ENCODE data around the gene SPCS1.
A peak's percentile ranks its signal among the peaks of the same experiment; 100 is the strongest.

The SPCS1 gene

DNA sequence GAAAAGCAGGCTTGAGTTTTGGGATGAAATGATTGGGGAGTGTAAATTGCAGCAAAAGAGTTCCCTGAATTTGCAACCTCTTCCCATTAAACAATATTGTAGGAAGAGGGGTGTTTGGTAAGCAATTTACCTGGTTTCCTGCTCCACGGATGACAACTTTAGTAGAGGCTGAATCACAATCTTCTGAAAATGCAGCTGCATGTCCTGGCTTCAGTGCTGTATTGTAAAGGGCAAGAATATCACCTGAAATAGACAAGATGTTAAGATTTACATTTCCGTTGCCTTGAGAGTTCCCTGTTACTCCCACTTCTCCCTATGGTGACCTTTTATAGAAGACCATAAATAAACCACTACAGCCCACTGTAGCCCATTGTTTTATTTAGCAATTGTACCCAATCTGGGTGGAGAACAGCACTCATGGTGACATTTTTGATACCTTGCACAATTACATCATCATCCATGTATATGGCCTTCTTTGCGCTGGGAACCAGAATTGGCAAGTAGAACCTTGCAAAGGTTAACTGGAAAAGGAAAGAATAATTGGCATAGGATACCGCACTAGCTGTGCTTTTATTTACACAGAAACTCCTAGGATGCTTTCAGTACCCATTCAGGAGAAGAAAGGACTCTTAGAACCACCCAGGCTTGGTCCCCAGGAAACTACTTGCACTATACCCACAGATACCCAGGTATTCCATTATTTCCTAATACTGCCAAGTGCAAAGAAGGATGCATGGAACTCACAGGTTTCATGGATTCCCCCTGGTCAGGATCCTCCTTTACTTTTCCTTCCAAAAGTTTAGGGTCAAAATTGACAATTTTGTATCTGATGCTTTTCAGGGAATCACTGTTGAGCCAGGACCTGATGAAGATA lies 9.9 kb upstream of the SPCS1 start:
- no peak for TF ChIP-seq SUZ12 (IDR thresholded peaks at IDR 0.05; ENCODE audit: extremely low read depth, insufficient read depth, insufficient read length)
- no peak for TF ChIP-seq ZNF274 (IDR thresholded peaks at IDR 0.05; ENCODE audit: low read depth, low read length)
- no peak for TF ChIP-seq YY1 (IDR thresholded peaks at IDR 0.05; ENCODE audit: insufficient read depth, insufficient read length)
- DNase-seq (ENCODE audit: low read depth, low spot score), result no peak
- H3K36me3 ChIP-seq (ENCODE audit: insufficient read depth, insufficient read length, low read length), result peaks cover 81% of the 10 kb centered on the region
- H3K9me3 ChIP-seq (ENCODE audit: insufficient read depth, low read length), result no peaks in the 10 kb centered on the region
- no peaks in the 10 kb centered on the region for H3K27me3 ChIP-seq (ENCODE audit: insufficient read depth, insufficient read length)
- no peaks in the 10 kb centered on the region for H3K4me1 ChIP-seq (ENCODE audit: insufficient read depth, insufficient read length)
- H3K4me3 ChIP-seq (ENCODE audit: insufficient read length, low read depth), result no peak overlapping the region
- no peak overlapping the region for H3K9ac ChIP-seq (ENCODE audit: insufficient read length, low read depth)

DNA sequence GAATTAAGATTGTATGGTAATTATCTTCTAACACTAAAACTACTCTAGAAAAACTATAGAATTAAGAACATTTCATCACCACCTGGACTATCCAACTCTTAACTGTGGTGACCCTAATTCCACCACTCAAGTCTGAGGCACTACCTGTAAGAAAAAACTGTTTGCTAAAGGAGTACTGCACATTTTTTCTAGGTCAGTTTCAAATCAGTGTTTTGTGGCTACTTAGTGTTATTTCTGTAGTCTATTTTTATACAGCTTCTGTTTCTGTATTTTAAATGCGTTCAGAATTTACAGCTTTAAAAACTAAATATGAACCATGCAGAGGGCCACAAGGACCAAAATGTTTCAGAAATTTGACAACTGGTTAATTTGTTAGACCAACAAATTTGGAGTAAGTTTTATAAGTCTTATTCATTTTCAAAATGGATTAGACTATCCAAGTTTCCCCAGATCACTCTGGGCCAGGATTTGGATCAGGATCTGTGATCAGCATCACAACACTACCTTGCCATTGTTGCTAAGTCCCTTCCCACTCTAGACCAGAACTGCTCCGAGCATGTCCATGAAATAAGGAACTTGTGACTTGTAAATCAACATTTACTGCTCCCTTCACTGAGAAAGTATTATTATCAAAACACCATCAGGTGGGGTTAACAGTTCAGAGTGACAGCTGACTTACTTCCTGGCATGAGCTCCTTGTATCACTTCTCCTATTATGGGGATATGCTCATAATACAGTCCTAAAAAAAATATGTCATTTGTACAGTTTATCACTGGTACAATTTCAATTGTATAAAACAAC lies 8.9 kb upstream of the SPCS1 start:
- Histone ChIP-seq H3K4me3 (ENCODE audit: insufficient read length, low read depth) (no peak overlapping the region), H3K27me3 (ENCODE audit: insufficient read depth, insufficient read length) (no peaks in the 10 kb centered on the region), H3K9me3 (ENCODE audit: insufficient read depth, low read length) (no peaks in the 10 kb centered on the region), H3K9ac (ENCODE audit: insufficient read length, low read depth) (no peak overlapping the region), H3K4me1 (ENCODE audit: insufficient read depth, insufficient read length) (no peaks in the 10 kb centered on the region), H3K36me3 (ENCODE audit: insufficient read depth, insufficient read length, low read length) (peaks cover 73% of the 10 kb centered on the region)
- no peak for TF ChIP-seq YY1 (IDR thresholded peaks at IDR 0.05; ENCODE audit: insufficient read depth, insufficient read length)
- TF ChIP-seq SUZ12 (IDR thresholded peaks at IDR 0.05; ENCODE audit: extremely low read depth, insufficient read depth, insufficient read length), result no peak
- TF ChIP-seq ZNF274 (IDR thresholded peaks at IDR 0.05; ENCODE audit: low read depth, low read length), result no peak
- no peak for DNase-seq (ENCODE audit: low read depth, low spot score)

GRCh38 chr3:52697632-52697965 lies 8.3 kb upstream of the SPCS1 start:
- TF ChIP-seq SUZ12 (IDR thresholded peaks at IDR 0.05; ENCODE audit: extremely low read depth, insufficient read depth, insufficient read length), result no peak
- TF ChIP-seq YY1 (IDR thresholded peaks at IDR 0.05; ENCODE audit: insufficient read depth, insufficient read length), result no peak
- no peak for TF ChIP-seq ZNF274 (IDR thresholded peaks at IDR 0.05; ENCODE audit: low read depth, low read length)
- peaks cover 72% of the 10 kb centered on the region for H3K36me3 ChIP-seq (ENCODE audit: insufficient read depth, insufficient read length, low read length)
- no peaks in the 10 kb centered on the region for H3K4me1 ChIP-seq (ENCODE audit: insufficient read depth, insufficient read length)
- H3K9me3 ChIP-seq (ENCODE audit: insufficient read depth, low read length), result no peaks in the 10 kb centered on the region
- H3K4me3 ChIP-seq (ENCODE audit: insufficient read length, low read depth), result no peak overlapping the region
- no peak for DNase-seq (ENCODE audit: low read depth, low spot score)
- H3K27me3 ChIP-seq (ENCODE audit: insufficient read depth, insufficient read length), result no peaks in the 10 kb centered on the region
- no peak overlapping the region for H3K9ac ChIP-seq (ENCODE audit: insufficient read length, low read depth)

DNA sequence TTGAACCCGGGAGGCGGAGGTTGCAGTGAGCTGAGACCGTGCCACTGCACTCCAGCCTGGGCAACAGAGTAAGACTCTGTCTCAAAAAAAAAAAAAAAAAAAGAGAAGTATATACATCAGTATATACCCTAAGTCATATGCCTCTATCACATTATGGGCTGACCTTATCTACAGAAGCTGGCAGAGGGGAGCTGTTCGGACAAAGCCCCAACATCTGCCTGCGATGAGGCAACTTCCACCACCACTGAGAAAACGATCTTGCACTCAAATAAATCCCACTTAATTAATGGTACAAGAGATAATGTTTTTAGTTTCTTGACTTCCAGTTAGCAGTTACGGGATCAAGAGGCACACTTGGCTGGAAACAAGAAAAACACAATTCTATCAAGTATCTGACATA lies 2.6 kb upstream of the SPCS1 start:
- no peak overlapping the region for H3K4me3 ChIP-seq (ENCODE audit: insufficient read length, low read depth)

DNA sequence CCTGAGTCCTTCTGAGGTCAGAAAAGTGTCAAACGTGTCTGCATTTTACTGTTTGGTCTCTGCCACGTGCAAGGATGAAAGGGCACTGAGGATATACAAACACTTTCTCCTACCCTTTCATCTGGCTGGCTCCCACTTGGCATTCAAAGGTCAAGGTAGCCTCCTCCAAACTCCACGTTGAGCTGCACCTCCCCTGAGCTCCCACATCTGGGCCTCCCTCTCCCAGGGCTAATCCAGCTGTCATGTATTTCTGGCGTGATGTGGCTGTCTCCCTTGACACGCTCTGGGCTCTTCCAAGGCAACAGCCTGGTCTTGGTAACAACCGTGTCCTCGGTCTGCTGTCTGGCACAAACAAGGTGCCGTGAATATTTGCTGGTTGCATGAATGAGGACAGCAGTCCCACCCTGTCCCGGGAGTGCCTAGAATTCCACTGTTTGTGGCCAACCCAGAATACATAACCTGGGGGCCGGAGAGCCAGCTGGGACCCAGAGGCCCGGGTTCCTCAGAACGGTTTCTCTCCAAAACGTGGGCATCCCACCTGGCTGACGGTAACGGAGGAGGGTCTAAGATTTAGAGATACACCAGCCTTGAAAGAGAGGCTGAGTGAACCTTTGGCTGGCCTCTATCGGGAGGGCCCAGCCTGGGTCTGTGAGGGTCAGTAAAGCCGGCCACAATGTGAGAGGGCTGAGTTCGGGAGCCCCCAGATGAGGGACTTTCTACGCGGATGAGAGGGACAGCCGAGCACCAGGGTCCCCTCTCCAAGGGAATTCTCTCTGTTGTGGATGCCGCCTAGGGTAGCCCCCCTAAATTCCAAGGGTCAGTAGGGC lies 1.1 kb upstream of the SPCS1 start:
- Histone ChIP-seq H3K9me3 (ENCODE audit: insufficient read depth, low read length) (no peaks in the 10 kb centered on the region), H3K9ac (ENCODE audit: insufficient read length, low read depth) (peak overlapping the region; percentile 97), H3K4me1 (ENCODE audit: insufficient read depth, insufficient read length) (peaks cover 2% of the 10 kb centered on the region), H3K36me3 (ENCODE audit: insufficient read depth, insufficient read length, low read length) (peaks cover 34% of the 10 kb centered on the region), H3K27me3 (ENCODE audit: insufficient read depth, insufficient read length) (no peaks in the 10 kb centered on the region), H3K4me3 (ENCODE audit: insufficient read length, low read depth) (peak overlapping the region; percentile 98)
- DNase-seq (ENCODE audit: low read depth, low spot score), result no peak
- TF ChIP-seq ZNF274 (IDR thresholded peaks at IDR 0.05; ENCODE audit: low read depth, low read length) (no peak), SUZ12 (IDR thresholded peaks at IDR 0.05; ENCODE audit: extremely low read depth, insufficient read depth, insufficient read length) (no peak), YY1 (IDR thresholded peaks at IDR 0.05; ENCODE audit: insufficient read depth, insufficient read length) (no peak)

More for the DNA sequence above, 2.6 kb upstream of the SPCS1 start:
- Histone ChIP-seq H3K9ac (ENCODE audit: insufficient read length, low read depth) (no peak overlapping the region), H3K4me1 (ENCODE audit: insufficient read depth, insufficient read length) (peaks cover 2% of the 10 kb centered on the region), H3K9me3 (ENCODE audit: insufficient read depth, low read length) (no peaks in the 10 kb centered on the region), H3K36me3 (ENCODE audit: insufficient read depth, insufficient read length, low read length) (peaks cover 28% of the 10 kb centered on the region), H3K27me3 (ENCODE audit: insufficient read depth, insufficient read length) (no peaks in the 10 kb centered on the region)
- no peak for DNase-seq (ENCODE audit: low read depth, low spot score)
- TF ChIP-seq SUZ12 (IDR thresholded peaks at IDR 0.05; ENCODE audit: extremely low read depth, insufficient read depth, insufficient read length), result no peak
- TF ChIP-seq YY1 (IDR thresholded peaks at IDR 0.05; ENCODE audit: insufficient read depth, insufficient read length), result no peak
- no peak for TF ChIP-seq ZNF274 (IDR thresholded peaks at IDR 0.05; ENCODE audit: low read depth, low read length)

DNA sequence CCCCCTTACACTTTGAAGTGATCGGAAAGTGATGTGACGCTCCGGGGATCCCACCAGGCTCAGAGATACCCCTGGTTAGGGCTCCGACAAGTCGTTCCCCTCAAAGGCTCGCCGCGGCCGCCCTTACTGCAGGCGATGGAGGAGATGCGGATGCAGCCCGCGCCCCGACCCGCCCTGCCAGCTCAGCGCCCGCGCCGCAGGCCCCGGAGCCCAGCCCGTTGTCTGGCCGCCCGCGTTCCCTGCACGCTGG lies 543 bp upstream of the SPCS1 start:
- Histone ChIP-seq H3K4me1 (ENCODE audit: insufficient read depth, insufficient read length) (peaks cover 2% of the 10 kb centered on the region), H3K36me3 (ENCODE audit: insufficient read depth, insufficient read length, low read length) (peaks cover 32% of the 10 kb centered on the region), H3K9ac (ENCODE audit: insufficient read length, low read depth) (peak overlapping the region; percentile 97), H3K4me3 (ENCODE audit: insufficient read length, low read depth) (peak overlapping the region; percentile 98), H3K27me3 (ENCODE audit: insufficient read depth, insufficient read length) (no peaks in the 10 kb centered on the region), H3K9me3 (ENCODE audit: insufficient read depth, low read length) (no peaks in the 10 kb centered on the region)
- no peak for DNase-seq (ENCODE audit: low read depth, low spot score)
- no peak for TF ChIP-seq ZNF274 (IDR thresholded peaks at IDR 0.05; ENCODE audit: low read depth, low read length)
- no peak for TF ChIP-seq YY1 (IDR thresholded peaks at IDR 0.05; ENCODE audit: insufficient read depth, insufficient read length)
- no peak for TF ChIP-seq SUZ12 (IDR thresholded peaks at IDR 0.05; ENCODE audit: extremely low read depth, insufficient read depth, insufficient read length)
